Measurements from ENCODE around the gene CTNNBL1.

DNA sequence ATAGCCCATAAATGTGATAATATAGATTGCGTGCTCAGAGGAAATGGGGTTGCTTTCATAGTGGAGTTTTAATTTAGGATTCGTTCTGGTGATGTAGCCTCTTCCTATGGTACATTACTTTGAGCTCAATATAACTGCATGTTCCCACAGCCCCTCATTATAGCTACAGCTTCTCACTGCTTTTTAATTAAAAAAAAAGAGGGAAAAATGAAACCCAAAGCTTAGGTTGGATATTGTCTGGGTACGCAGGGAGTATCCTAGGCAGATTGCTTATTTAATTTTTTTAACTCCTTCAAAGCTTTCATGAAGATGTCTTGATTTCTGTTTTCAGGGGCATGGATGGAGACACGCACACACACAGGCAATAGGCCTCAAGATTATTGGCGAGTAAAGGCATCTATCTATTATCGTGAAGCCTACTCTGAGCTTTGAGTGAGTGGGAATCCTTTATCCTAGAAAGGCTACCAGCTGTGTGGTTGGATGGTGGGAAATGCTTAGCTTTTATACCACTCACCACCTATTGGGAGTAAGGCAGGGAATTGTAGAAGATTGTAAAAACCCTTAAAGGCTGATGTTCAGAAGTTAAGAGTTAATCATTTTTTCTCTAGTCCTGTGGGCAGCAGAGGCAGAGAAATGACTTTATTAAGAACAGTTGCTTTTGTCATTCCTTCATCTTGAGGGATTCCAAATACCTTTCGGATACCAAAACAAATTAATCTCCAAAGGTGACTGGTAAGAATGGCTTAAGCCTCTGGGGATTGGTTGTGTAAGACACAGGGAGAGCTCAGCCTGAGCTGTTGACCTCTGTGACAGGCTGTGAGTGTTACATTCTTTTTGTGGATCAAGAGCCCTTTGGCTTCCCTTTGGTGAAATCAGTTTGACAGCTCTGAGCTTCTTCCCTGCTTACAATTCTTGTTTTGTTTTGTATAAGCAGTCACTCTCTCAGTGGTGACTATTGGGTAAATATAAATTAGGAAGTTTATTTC, 33.4 kb downstream of the CTNNBL1 start:
- TF ChIP-seq, protein P1, sequence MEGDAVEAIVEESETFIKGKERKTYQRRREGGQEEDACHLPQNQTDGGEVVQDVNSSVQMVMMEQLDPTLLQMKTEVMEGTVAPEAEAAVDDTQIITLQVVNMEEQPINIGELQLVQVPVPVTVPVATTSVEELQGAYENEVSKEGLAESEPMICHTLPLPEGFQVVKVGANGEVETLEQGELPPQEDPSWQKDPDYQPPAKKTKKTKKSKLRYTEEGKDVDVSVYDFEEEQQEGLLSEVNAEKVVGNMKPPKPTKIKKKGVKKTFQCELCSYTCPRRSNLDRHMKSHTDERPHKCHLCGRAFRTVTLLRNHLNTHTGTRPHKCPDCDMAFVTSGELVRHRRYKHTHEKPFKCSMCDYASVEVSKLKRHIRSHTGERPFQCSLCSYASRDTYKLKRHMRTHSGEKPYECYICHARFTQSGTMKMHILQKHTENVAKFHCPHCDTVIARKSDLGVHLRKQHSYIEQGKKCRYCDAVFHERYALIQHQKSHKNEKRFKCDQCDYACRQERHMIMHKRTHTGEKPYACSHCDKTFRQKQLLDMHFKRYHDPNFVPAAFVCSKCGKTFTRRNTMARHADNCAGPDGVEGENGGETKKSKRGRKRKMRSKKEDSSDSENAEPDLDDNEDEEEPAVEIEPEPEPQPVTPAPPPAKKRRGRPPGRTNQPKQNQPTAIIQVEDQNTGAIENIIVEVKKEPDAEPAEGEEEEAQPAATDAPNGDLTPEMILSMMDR (IDR thresholded peaks at IDR 0.05): no peak
- no peak for TF ChIP-seq POLR2A (IDR thresholded peaks at IDR 0.05)
